Measurements from ENCODE around the gene SLMAP.

The SLMAP gene

GRCh38 chr3:57770009-57770827 lies 14.1 kb downstream of the SLMAP start:
- TF ChIP-seq GATA2 (IDR thresholded peaks at IDR 0.05; ENCODE audit: low read depth, low read length) (no peak), GATA3 (IDR thresholded peaks at IDR 0.05; ENCODE audit: low read depth, low read length) (no peak)

- TF ChIP-seq GATA3 (IDR thresholded peaks at IDR 0.05; ENCODE audit: low read depth, low read length) (no peak), GATA2 (IDR thresholded peaks at IDR 0.05; ENCODE audit: low read depth, low read length) (no peak)
Measured at GRCh38 chr3:57772251-57772650, 16.1 kb downstream of the SLMAP start.

- TF ChIP-seq GATA2 (IDR thresholded peaks at IDR 0.05; ENCODE audit: low read depth, low read length): no peak
- no peak for TF ChIP-seq GATA3 (IDR thresholded peaks at IDR 0.05; ENCODE audit: low read depth, low read length)
Measured at GRCh38 chr3:57777774-57778173, 21.7 kb downstream of the SLMAP start.

- TF ChIP-seq GATA2 (IDR thresholded peaks at IDR 0.05; ENCODE audit: low read depth, low read length) (no peak), GATA3 (IDR thresholded peaks at IDR 0.05; ENCODE audit: low read depth, low read length) (no peak)
Measured at GRCh38 chr3:57778494-57778893, 22.4 kb downstream of the SLMAP start.

GRCh38 chr3:57779666-57780065 lies 23.6 kb downstream of the SLMAP start:
- TF ChIP-seq GATA2 (IDR thresholded peaks at IDR 0.05; ENCODE audit: low read depth, low read length) (no peak), GATA3 (IDR thresholded peaks at IDR 0.05; ENCODE audit: low read depth, low read length) (no peak)

GRCh38 chr3:57783186-57784088 lies 27.3 kb downstream of the SLMAP start:
- no peak for TF ChIP-seq GATA2 (IDR thresholded peaks at IDR 0.05; ENCODE audit: low read depth, low read length)
- TF ChIP-seq GATA3 (IDR thresholded peaks at IDR 0.05; ENCODE audit: low read depth, low read length): no peak

- TF ChIP-seq GATA3 (IDR thresholded peaks at IDR 0.05; ENCODE audit: low read depth, low read length) (no peak), GATA2 (IDR thresholded peaks at IDR 0.05; ENCODE audit: low read depth, low read length) (no peak)
Measured at GRCh38 chr3:57784089-57784735, 28.1 kb downstream of the SLMAP start.

GRCh38 chr3:57785446-57785845 lies 29.3 kb downstream of the SLMAP start:
- TF ChIP-seq GATA2 (IDR thresholded peaks at IDR 0.05; ENCODE audit: low read depth, low read length) (no peak), GATA3 (IDR thresholded peaks at IDR 0.05; ENCODE audit: low read depth, low read length) (no peak)

- TF ChIP-seq GATA3 (IDR thresholded peaks at IDR 0.05; ENCODE audit: low read depth, low read length) (no peak), GATA2 (IDR thresholded peaks at IDR 0.05; ENCODE audit: low read depth, low read length) (no peak)
Measured at GRCh38 chr3:57787867-57788623, 31.9 kb downstream of the SLMAP start.

GRCh38 chr3:57788624-57789018 lies 32.5 kb downstream of the SLMAP start:
- no peak for TF ChIP-seq GATA2 (IDR thresholded peaks at IDR 0.05; ENCODE audit: low read depth, low read length)
- no peak for TF ChIP-seq GATA3 (IDR thresholded peaks at IDR 0.05; ENCODE audit: low read depth, low read length)

GRCh38 chr3:57791245-57791644 lies 35.1 kb downstream of the SLMAP start:
- no peak for TF ChIP-seq GATA2 (IDR thresholded peaks at IDR 0.05; ENCODE audit: low read depth, low read length)
- no peak for TF ChIP-seq GATA3 (IDR thresholded peaks at IDR 0.05; ENCODE audit: low read depth, low read length)

GRCh38 chr3:57792198-57792597 lies 36.1 kb downstream of the SLMAP start:
- TF ChIP-seq GATA2 (IDR thresholded peaks at IDR 0.05; ENCODE audit: low read depth, low read length): no peak

GRCh38 chr3:57793737-57794187 lies 37.7 kb downstream of the SLMAP start:
- no peak for TF ChIP-seq GATA2 (IDR thresholded peaks at IDR 0.05; ENCODE audit: low read depth, low read length)
- no peak for TF ChIP-seq GATA3 (IDR thresholded peaks at IDR 0.05; ENCODE audit: low read depth, low read length)

Measured in SH-SY5Y (cell line).